Progenitor cell of endocrine pancreas (in vitro differentiated cells): ENCODE results near the gene IP6K3. TPM values are rescaled to one million over a fixed set of nuclear protein-coding genes. Genes with fewer than 3 reads are reported as not detected.

Experiments used
- DNase-seq: peaks from one replicate; pipeline ENCODE4 v3.0.0; 2021; ENCODE audit warnings: low spot score; ENCODE audit not compliant: unreplicated experiment
- H3K27ac Mint-ChIP-seq: 2 replicates; pipeline ENCODE4 v1.8.0; 2021; ENCODE audit warnings: mild to moderate bottlenecking, moderate library complexity, mixed read lengths
- H3K27me3 Mint-ChIP-seq: 2 replicates; pipeline ENCODE4 v1.8.0; 2021; ENCODE audit warnings: mixed read lengths
- H3K36me3 Mint-ChIP-seq: 2 replicates; pipeline ENCODE4 v1.8.0; 2022; ENCODE audit warnings: mixed read lengths; ENCODE audit not compliant: insufficient read depth
- H3K4me1 Mint-ChIP-seq: 2 replicates; pipeline ENCODE4 v1.8.0; 2021; ENCODE audit warnings: low read depth, mixed read lengths
- H3K4me3 Mint-ChIP-seq: 2 replicates; pipeline ENCODE4 v1.8.0; 2021; ENCODE audit warnings: low read depth, mild to moderate bottlenecking, moderate library complexity, mixed read lengths
- H3K9me3 Mint-ChIP-seq: 2 replicates; pipeline ENCODE4 v1.8.0; 2021; ENCODE audit warnings: low read depth, mixed read lengths
- total RNA-seq: library from RNA; stranded (reverse); gene quantifications from 2 replicates; pipeline ENCODE4 v1.2.1, GENCODE V29; 2021
- TF ChIP-seq, protein P1 (sequence below): fragments of 200-600 bp; sonication (generic); IDR thresholded peaks from one replicate; pipeline ENCODE4 v1.5.0; 2021; ENCODE audit warnings: antibody characterized with exemption, mild to moderate bottlenecking; ENCODE audit not compliant: unreplicated experiment

Gene IP6K3
- total RNA-seq, 1 donor from 2014 or later = 0.14 TPM

DNA sequence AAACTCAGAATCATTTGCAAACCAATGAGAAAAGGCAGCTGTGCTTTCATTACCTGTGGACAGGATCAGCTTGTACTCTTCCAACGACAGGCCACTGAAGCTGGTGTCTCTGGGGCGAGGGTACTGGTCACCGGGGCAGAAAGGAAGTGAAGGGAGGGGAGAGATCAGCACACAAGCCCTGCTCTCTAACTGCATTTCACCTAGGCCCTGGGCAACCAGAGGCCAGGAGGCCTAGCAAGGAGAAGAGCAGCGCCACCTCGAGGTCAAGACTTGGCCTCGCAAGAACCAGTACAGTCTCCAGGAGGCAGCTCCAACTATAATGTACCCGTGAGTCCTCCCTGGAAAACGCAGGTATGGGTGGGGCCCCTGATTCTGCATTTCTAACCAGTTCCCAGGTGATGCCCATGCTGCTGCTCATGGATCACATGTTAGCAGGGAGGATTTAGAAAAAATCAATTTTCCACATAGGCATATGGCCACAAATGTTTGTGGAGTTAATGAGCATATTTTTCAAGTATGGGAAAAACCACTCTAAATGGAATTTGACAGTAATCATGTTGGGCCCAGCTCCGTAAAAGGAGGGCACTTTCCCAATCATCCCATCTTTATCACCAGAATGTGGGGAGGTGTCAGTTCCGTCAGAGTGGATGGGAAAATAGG is 46.2 kb downstream of the IP6K3 start:
- H3K4me1 Mint-ChIP-seq = peaks cover 8% of the 10 kb centered on the region
- H3K27me3 Mint-ChIP-seq = no peaks in the 10 kb centered on the region
- peaks cover 4% of the 10 kb centered on the region for H3K36me3 Mint-ChIP-seq
- DNase-seq = peak; percentile 51
- no peaks in the 10 kb centered on the region for H3K9me3 Mint-ChIP-seq
- H3K27ac Mint-ChIP-seq = no peak overlapping the region
- no peak overlapping the region for H3K4me3 Mint-ChIP-seq
- TF ChIP-seq, protein P1, sequence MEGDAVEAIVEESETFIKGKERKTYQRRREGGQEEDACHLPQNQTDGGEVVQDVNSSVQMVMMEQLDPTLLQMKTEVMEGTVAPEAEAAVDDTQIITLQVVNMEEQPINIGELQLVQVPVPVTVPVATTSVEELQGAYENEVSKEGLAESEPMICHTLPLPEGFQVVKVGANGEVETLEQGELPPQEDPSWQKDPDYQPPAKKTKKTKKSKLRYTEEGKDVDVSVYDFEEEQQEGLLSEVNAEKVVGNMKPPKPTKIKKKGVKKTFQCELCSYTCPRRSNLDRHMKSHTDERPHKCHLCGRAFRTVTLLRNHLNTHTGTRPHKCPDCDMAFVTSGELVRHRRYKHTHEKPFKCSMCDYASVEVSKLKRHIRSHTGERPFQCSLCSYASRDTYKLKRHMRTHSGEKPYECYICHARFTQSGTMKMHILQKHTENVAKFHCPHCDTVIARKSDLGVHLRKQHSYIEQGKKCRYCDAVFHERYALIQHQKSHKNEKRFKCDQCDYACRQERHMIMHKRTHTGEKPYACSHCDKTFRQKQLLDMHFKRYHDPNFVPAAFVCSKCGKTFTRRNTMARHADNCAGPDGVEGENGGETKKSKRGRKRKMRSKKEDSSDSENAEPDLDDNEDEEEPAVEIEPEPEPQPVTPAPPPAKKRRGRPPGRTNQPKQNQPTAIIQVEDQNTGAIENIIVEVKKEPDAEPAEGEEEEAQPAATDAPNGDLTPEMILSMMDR = peak; percentile 82

DNA sequence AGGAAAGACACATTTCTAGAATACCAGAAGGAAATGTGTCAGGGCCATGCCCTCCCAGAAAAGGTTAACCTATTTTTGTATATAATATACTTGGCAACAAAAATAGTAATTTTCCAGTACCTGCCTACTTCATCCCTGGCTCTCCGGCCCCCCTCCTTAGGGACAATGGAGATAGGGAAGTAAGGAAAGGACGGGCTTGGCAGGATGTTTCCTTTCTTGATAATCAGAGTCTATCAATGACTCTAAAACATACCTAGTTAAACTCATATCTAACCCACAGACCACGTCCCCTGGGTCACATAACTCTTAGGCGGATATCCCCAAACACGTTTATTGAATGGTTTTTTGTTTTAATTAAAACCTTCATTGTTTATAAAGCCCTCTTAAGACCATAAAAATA is 47.0 kb downstream of the IP6K3 start:
- H3K9me3 Mint-ChIP-seq = no peaks in the 10 kb centered on the region
- H3K4me3 Mint-ChIP-seq = no peak overlapping the region
- no peak for DNase-seq
- H3K27ac Mint-ChIP-seq = no peak overlapping the region
- H3K36me3 Mint-ChIP-seq = peaks cover 4% of the 10 kb centered on the region
- H3K27me3 Mint-ChIP-seq = no peaks in the 10 kb centered on the region
- TF ChIP-seq, protein P1 = no peak
- H3K4me1 Mint-ChIP-seq = peaks cover 5% of the 10 kb centered on the region

DNA sequence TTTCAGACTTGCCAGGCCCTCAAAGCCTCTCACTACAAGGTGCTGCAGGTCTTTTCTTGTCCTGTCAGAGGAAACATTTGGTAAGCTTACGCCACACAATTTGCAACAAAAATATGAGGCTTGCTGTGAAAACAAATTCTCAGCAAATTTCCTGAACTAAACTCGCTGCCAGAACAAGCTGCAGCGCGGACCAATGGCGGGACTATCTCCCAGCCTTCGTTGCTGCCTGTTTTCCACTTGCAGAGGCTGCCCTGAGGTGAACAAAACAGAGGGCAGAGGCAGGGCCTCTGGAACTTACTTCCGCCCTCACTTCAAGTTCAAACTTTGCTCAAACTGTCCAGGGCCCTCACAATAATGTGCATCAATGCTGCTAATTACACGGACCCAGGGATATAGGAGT is 47.6 kb downstream of the IP6K3 start:
- peaks cover 4% of the 10 kb centered on the region for H3K36me3 Mint-ChIP-seq
- H3K27ac Mint-ChIP-seq = no peak overlapping the region
- H3K27me3 Mint-ChIP-seq = no peaks in the 10 kb centered on the region
- no peaks in the 10 kb centered on the region for H3K9me3 Mint-ChIP-seq
- no peak for DNase-seq
- peaks cover 6% of the 10 kb centered on the region for H3K4me1 Mint-ChIP-seq
- TF ChIP-seq, protein P1 = no peak
- H3K4me3 Mint-ChIP-seq = no peak overlapping the region

DNA sequence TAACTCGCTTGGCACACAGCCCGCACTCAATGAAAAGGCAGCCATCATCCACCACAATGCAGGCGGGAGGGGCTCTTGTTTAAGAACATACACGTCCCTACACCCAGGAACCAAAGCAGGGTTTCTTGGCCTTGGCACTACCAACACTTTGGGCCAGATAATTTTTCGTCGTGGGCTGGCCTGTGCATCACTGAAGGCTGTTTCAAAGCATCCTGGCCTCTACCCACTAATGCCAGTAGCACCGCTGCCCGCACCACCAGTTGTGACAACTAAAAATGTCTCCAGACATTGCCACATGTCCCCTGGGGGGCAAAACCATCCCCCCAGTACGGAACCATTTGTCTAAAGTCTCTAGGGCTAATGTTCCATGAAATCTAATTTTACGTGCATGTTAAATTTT is 48.2 kb downstream of the IP6K3 start:
- Mint-ChIP-seq H3K4me3 (no peak overlapping the region), H3K4me1 (peaks cover 6% of the 10 kb centered on the region), H3K27me3 (no peaks in the 10 kb centered on the region), H3K9me3 (no peaks in the 10 kb centered on the region), H3K36me3 (peaks cover 6% of the 10 kb centered on the region), H3K27ac (no peak overlapping the region)
- TF ChIP-seq, protein P1 = no peak
- no peak for DNase-seq

DNA sequence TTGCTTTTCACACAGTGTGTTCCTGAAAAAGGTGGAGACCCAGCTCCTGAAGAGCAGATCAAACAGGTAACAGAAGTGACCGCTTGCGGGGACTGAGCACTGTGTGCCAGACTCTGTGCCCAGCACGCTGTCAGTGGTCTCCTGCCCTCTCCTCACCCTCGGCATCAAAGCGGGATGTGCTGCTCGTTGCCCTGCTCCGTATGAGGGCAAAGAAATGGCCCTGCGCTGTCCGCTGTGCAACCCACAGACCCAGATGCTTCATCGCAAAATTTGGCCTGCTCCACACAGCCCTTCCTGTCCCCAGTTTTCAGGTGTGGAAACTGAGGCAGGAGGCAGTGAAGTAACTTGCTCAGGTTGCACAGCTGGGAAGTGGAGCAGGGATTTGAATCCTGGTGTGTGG is 48.9 kb downstream of the IP6K3 start:
- no peaks in the 10 kb centered on the region for H3K9me3 Mint-ChIP-seq
- H3K27me3 Mint-ChIP-seq = no peaks in the 10 kb centered on the region
- peaks cover 6% of the 10 kb centered on the region for H3K36me3 Mint-ChIP-seq
- H3K27ac Mint-ChIP-seq = no peak overlapping the region
- peaks cover 6% of the 10 kb centered on the region for H3K4me1 Mint-ChIP-seq
- DNase-seq = no peak
- TF ChIP-seq, protein P1 = no peak
- H3K4me3 Mint-ChIP-seq = no peak overlapping the region
